HEK293 (cell line): ENCODE data around the gene GAL3ST3.

ENCODE experiments used
- CTCF ChIP-seq: fragments of 450-650 bp; formaldehyde crosslinking; IDR thresholded peaks from 2 replicates; pipeline ENCODE4 v1.5.1; 2016; ENCODE audit warnings: missing biosample characterization, missing genetic modification characterization
- GLI4 ChIP-seq: fragments of 450-650 bp; formaldehyde crosslinking; IDR thresholded peaks from 2 replicates; pipeline ENCODE4 v1.5.1; 2016; ENCODE audit warnings: missing biosample characterization, missing genetic modification characterization
- REST ChIP-seq: fragments of 450-650 bp; formaldehyde crosslinking; IDR thresholded peaks from 2 replicates; pipeline ENCODE4 v1.5.1; 2016; ENCODE audit warnings: missing biosample characterization, missing genetic modification characterization
- WT1 ChIP-seq: fragments of 450-650 bp; formaldehyde crosslinking; IDR thresholded peaks from 2 replicates; pipeline ENCODE4 v1.5.1; 2016; ENCODE audit warnings: missing biosample characterization, missing genetic modification characterization
- ZNF274 ChIP-seq, 2 experiments: fragments of 200-500 bp in 1 of 2; fragments of 450-650 bp in 1 of 2; sonication (Bioruptor generic) in 1 of 2; formaldehyde crosslinking in 1 of 2; IDR thresholded peaks; 2 replicates each; pipeline versions ENCODE4 v1.5.1 to v1.6.1; 2014 to 2016; ENCODE audit warnings: borderline replicate concordance in 1 of 2, inconsistent platforms in 1 of 2, low read length in 1 of 2, missing biosample characterization in 1 of 2, missing genetic modification characterization in 1 of 2

- TF ChIP-seq GLI4 (tag by site-specific recombination) (no peak), WT1 (no peak), CTCF (tag by site-specific recombination) (no peak), REST (no peak), ZNF274 (IDR thresholded peaks at IDR 0.05; ENCODE audit: low read length) (no peak), ZNF274 (tag by site-specific recombination; IDR thresholded peaks at IDR 0.05; ENCODE audit: borderline replicate concordance) (no peak)
Observed at GRCh38 chr11:66035653-66036333, 13.2 kb downstream of the GAL3ST3 start.
